Adrenal gland (tissue), 19 donors: Measurements from ENCODE around the gene TBC1D16. TPM values are rescaled to one million over a fixed set of nuclear protein-coding genes. Genes with fewer than 3 reads are reported as not detected.

Experiments
- DNase-seq, 7 donors: peaks; one replicate each; pipeline ENCODE4 v3.0.0-alpha.2; 2019 to 2020
- H3K27ac ChIP-seq, 5 donors: fragments of 200-600 bp; sonication (generic) in 4 of 5; 1 replicate in 3 of 5; 2 replicates in 2 of 5; pipeline versions ENCODE4 v1.5.1 to v1.8.0; 2016 to 2020; ENCODE audit warnings: mild to moderate bottlenecking in 1 of 5
- H3K27me3 ChIP-seq: fragments of 200-600 bp; 2 replicates; pipeline ENCODE4 v1.8.0; 2021
- H3K36me3 ChIP-seq, 2 donors: fragments of 200-600 bp; replicated peaks in 1 of 2; 1 replicate in 1 of 2; 2 replicates in 1 of 2; pipeline versions ENCODE4 v1.5.1 to v1.8.0; 2018 to 2022
- H3K4me1 ChIP-seq, 2 donors: fragments of 200-600 bp; replicated peaks in 1 of 2; 1 replicate in 1 of 2; 2 replicates in 1 of 2; pipeline versions ENCODE4 v1.5.1 to v1.8.0; 2018 to 2021
- H3K4me3 ChIP-seq, 4 donors: fragments of 200-600 bp; sonication (generic) in 3 of 4; one replicate each; pipeline ENCODE4 v1.5.1; 2016 to 2018
- H3K9me3 ChIP-seq, 3 donors: fragments of 200-600 bp; sonication (generic) in 1 of 3; replicated peaks in 1 of 3; 1 replicate in 2 of 3; 2 replicates in 1 of 3; pipeline versions ENCODE4 v1.5.1 to v1.8.0; 2016 to 2021
- CTCF ChIP-seq, 6 experiments: fragments of 450-650 bp in 4 of 6; fragments of 200-600 bp in 2 of 6; sonication (generic) in 1 of 6; IDR thresholded peaks; 1 replicate in 5 of 6; 2 replicates in 1 of 6; pipeline versions ENCODE4 v1.5.1 to v1.8.0; 2016 to 2021; ENCODE audit warnings: antibody characterized with exemption in 6 of 6, mild to moderate bottlenecking in 2 of 6, moderate library complexity in 1 of 6
- POLR2A ChIP-seq, 2 donors: fragments of 450-650 bp; IDR thresholded peaks; one replicate each; pipeline ENCODE4 v1.6.1; 2017; ENCODE audit warnings: antibody characterized with exemption in 2 of 2, mild to moderate bottlenecking in 2 of 2, moderate library complexity in 1 of 2
- WGBS, 4 donors: extraction: QIAGEN DNeasy Blood & Tissue Kit in 2 of 4; methylation state at CpG; one replicate each; pipeline versions ENCODE4 v1.1.5 to v1.1.7; 2013 to 2017; 5-methylcytosine and 5-hydroxymethylcytosine counted together
- intact Hi-C, 2 donors: fragments of 100-400 bp; cut with DNase I; formaldehyde crosslinking; loops; one replicate each; pipeline versions ENCODE4 v1.14.1 to v1.15.0; 2022 to 2023
- long read RNA-seq, 10 donors: library from polyadenylated mRNA in 3 of 10; unstranded in 2 of 10; stranded (forward) in 1 of 10; transcript quantifications; one replicate each; pipeline ENCODE4 v2.0.0 and lab custom pipeline, GENCODE V29; 2021 to 2026
- polyA plus RNA-seq, 3 donors: library from polyadenylated mRNA; stranded (reverse); fragments of 200-250 nt in 2 of 3; fragments of 350-450 nt in 1 of 3; fragmentation: Illumina TruSeq in 1 of 3; extraction: RNeasy Lipid Tissue Mini Kit (QIAGEN cat#74804) in 1 of 3; gene quantifications; one replicate each; pipeline ENCODE4 v1.2.3, GENCODE V29; 2013 to 2014
- total RNA-seq, 9 donors: library from RNA; depleted of rRNA in 4 of 9; stranded (reverse); fragments of >200 nt in 4 of 9; fragments of 120-200 nt in 1 of 9; fragmentation: NEBNext Ultra II Directional in 1 of 9; extraction: Animal tissue kit (Norgen Biotek cat#: 25700) in 1 of 9; gene quantifications; one replicate each; pipeline versions ENCODE4 v1.1.0 to v1.2.4, GENCODE V29; 2013 to 2023
- donor health status: healthy with polysubstance abuse.
- donor health status: Bipolar disorder and iron deficiency.
- donor health status: DM: yes; HTN: yes; CAD: no.
- donor health status: DM: no; HTN: no; CAD: no.
- donor health status: DM: no; HTN: no; CAD: no.
- donor health status: DM: yes; HTN: yes; CAD: no.

TBC1D16 gene
- total RNA-seq: 10 to 100 TPM; 22.5 to 62.5 (median 39.7) TPM
- 10 to 100 TPM in 1 of 3 donors, 1 to 10 TPM in 2; 4.2 to 12.9 (median 6.0) TPM for polyA plus RNA-seq
- long read RNA-seq, donor 1, partial matches to known transcripts: 20 of 20 reads
- long read RNA-seq, donor 1, other reads (novel, unspliced or antisense): 0 of 20 reads
- long read RNA-seq, donor 2, partial matches to known transcripts: 23 of 23 reads
- long read RNA-seq, donor 2, other reads (novel, unspliced or antisense): 0 of 23 reads
- long read RNA-seq, donor 3: 0 reads
- long read RNA-seq, donor 4, partial matches to known transcripts: 1 of 7 reads
- long read RNA-seq, donor 4, other reads (novel, unspliced or antisense): 6 of 7 reads
- long read RNA-seq, donor 5, full-length matches to known transcripts: 6 of 29 reads
- long read RNA-seq, donor 5, partial matches to known transcripts: 4 of 29 reads
- long read RNA-seq, donor 5, other reads (novel, unspliced or antisense): 19 of 29 reads
- long read RNA-seq, donor 6, partial matches to known transcripts: 1 of 4 reads
- long read RNA-seq, donor 6, other reads (novel, unspliced or antisense): 3 of 4 reads
- long read RNA-seq, donor 7: 0 reads
- long read RNA-seq, donor 8: 0 reads
- long read RNA-seq, donor 9: 0 reads
- long read RNA-seq, donor 10: 0 reads

DNA sequence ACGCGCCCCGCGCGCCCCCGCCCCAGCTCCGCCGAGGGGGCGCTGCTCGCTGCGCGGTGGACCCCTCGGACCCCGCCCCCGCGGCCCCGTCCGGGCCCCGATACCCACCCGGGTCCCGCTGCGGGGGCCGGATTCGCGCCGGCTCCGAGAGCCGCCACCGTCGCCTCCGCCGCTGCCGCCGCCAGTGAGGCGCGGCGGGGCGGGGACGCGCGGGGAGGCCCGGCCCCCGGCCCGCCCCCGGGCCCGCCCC, at the start of gene TBC1D16:
TSS of gene TBC1D16 (minus strand) at position 186 of the 250 bp plus-strand sequence. CDS start 22,325 bp downstream, outside the sequence.
- TF ChIP-seq POLR2A (IDR thresholded peaks at IDR 0.05) (no peak), CTCF (IDR thresholded peaks at IDR 0.05) (no peak)
- Histone ChIP-seq H3K4me1 (peaks cover 0 to 22% of the 10 kb centered on the region in 2 donors), H3K4me3 (peak within 1 kb of the TSS in 3 of 4 donors; percentile 68 to 80 (median 72)), H3K27ac (peak within 1 kb of the TSS; percentile 59 to 93 (median 85)), H3K9me3 (no peaks in the 10 kb centered on the region), H3K36me3 (no peaks in the 10 kb centered on the region), H3K27me3 (no peaks in the 10 kb centered on the region)
- intact Hi-C loops: no loop called here
- WGBS, 4 donors: 0 to 1% (median 1%) methylated on average over 8 to 44 of the region's 46 CpGs; no CpG with 5 or more reads in 1 of the 4 donors
- no peak for DNase-seq

GRCh38 chr17:80084773-80085172, 49.1 kb upstream of the TBC1D16 start:
- no peak for TF ChIP-seq CTCF (IDR thresholded peaks at IDR 0.05)
- TF ChIP-seq POLR2A (IDR thresholded peaks at IDR 0.05): no peak
- Histone ChIP-seq H3K4me1 (peaks cover 0 to 3% of the 10 kb centered on the region in 2 donors), H3K27me3 (no peaks in the 10 kb centered on the region), H3K27ac (no peak overlapping the region), H3K4me3 (no peak overlapping the region), H3K36me3 (no peaks in the 10 kb centered on the region), H3K9me3 (no peaks in the 10 kb centered on the region)
- DNase-seq: no peak
- intact Hi-C loops: loop anchor here in 1 of 2 donors (5.0 kb wide), 1 partner anchor 77 kb away; no protein-coding TSS in a partner anchor
- 89 to 93% (median 92%) methylated on average over 14 to 15 of the region's 15 CpGs for WGBS, 4 donors

GRCh38 chr17:80083136-80083661, 47.5 kb upstream of the TBC1D16 start:
- Histone ChIP-seq H3K9me3 (no peaks in the 10 kb centered on the region), H3K4me3 (no peak overlapping the region), H3K36me3 (no peaks in the 10 kb centered on the region), H3K4me1 (peaks cover 0 to 3% of the 10 kb centered on the region in 2 donors), H3K27ac (no peak overlapping the region), H3K27me3 (no peaks in the 10 kb centered on the region)
- WGBS, 4 donors: 47 to 78% (median 67%) methylated on average over 7 to 13 of the region's 13 CpGs
- TF ChIP-seq CTCF (IDR thresholded peaks at IDR 0.05) (no peak), POLR2A (IDR thresholded peaks at IDR 0.05) (no peak)
- intact Hi-C loops: loop anchor here in 1 of 2 donors (5.0 kb wide), 1 partner anchor 76 kb away; no protein-coding TSS in a partner anchor
- DNase-seq: no peak

- TF ChIP-seq CTCF (IDR thresholded peaks at IDR 0.05): peak; percentile 47 to 79 (median 68)
- no peak for TF ChIP-seq POLR2A (IDR thresholded peaks at IDR 0.05)
- WGBS, 4 donors: 23 to 35% (median 26%) methylated on average over 14 to 20 of the region's 20 CpGs
- intact Hi-C loops: loop anchor here in 1 of 2 donors (5.0 kb wide), 1 partner anchor 75 kb away; no protein-coding TSS in a partner anchor
- H3K9me3 ChIP-seq: no peaks in the 10 kb centered on the region
- no peak overlapping the region for H3K27ac ChIP-seq
- H3K4me3 ChIP-seq: peak overlapping the region in 1 of 4 donors; percentile 37
- H3K36me3 ChIP-seq: no peaks in the 10 kb centered on the region
- H3K27me3 ChIP-seq: no peaks in the 10 kb centered on the region
- H3K4me1 ChIP-seq: peaks cover 0 to 3% of the 10 kb centered on the region in 2 donors
- DNase-seq: peak; percentile 67 to 85 (median 75)
Observed at GRCh38 chr17:80082403-80083135, 46.9 kb upstream of the TBC1D16 start.
